Progenitor cell of endocrine pancreas (in vitro differentiated cells): Measurements from ENCODE around the gene SIAH3. TPM values are rescaled to one million over a fixed set of nuclear protein-coding genes. Genes with fewer than 3 reads are reported as not detected.

ENCODE experiments used
- DNase-seq: peaks from one replicate; pipeline ENCODE4 v3.0.0; 2021; ENCODE audit warnings: low spot score; ENCODE audit not compliant: unreplicated experiment
- H3K27ac Mint-ChIP-seq: 2 replicates; pipeline ENCODE4 v1.8.0; 2021; ENCODE audit warnings: mild to moderate bottlenecking, moderate library complexity, mixed read lengths
- H3K27me3 Mint-ChIP-seq: 2 replicates; pipeline ENCODE4 v1.8.0; 2021; ENCODE audit warnings: mixed read lengths
- H3K36me3 Mint-ChIP-seq: 2 replicates; pipeline ENCODE4 v1.8.0; 2022; ENCODE audit warnings: mixed read lengths; ENCODE audit not compliant: insufficient read depth
- H3K4me1 Mint-ChIP-seq: 2 replicates; pipeline ENCODE4 v1.8.0; 2021; ENCODE audit warnings: low read depth, mixed read lengths
- H3K4me3 Mint-ChIP-seq: 2 replicates; pipeline ENCODE4 v1.8.0; 2021; ENCODE audit warnings: low read depth, mild to moderate bottlenecking, moderate library complexity, mixed read lengths
- H3K9me3 Mint-ChIP-seq: 2 replicates; pipeline ENCODE4 v1.8.0; 2021; ENCODE audit warnings: low read depth, mixed read lengths
- total RNA-seq: library from RNA; stranded (reverse); gene quantifications from 2 replicates; pipeline ENCODE4 v1.2.1, GENCODE V29; 2021
- TF ChIP-seq, protein P1 (sequence below): fragments of 200-600 bp; sonication (generic); IDR thresholded peaks from one replicate; pipeline ENCODE4 v1.5.0; 2021; ENCODE audit warnings: antibody characterized with exemption, mild to moderate bottlenecking; ENCODE audit not compliant: unreplicated experiment

SIAH3 gene
- total RNA-seq, 1 donor from 2014 or later, result not detected

DNA sequence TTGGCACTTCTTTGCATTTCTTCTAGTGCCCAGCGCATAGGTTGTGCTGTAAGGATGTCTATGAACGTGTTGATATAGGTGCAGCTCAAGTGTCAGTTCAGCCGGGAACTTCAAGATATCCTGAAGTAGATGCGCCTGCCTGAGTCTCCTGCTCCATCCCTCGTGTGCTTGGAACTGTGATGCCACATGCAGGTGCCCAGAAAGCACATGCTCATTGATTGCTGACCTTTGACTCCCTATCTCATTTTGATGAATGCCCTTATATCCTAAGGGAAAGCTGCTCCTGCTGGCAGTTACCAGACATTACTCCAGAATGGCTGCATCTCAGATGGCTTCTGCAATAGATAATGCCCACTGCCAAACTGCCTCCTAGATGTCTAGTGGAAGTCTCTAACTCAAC lies 108.6 kb downstream of the SIAH3 start:
- H3K27ac Mint-ChIP-seq, result no peak overlapping the region
- H3K4me3 Mint-ChIP-seq, result no peak overlapping the region
- H3K4me1 Mint-ChIP-seq, result no peaks in the 10 kb centered on the region
- H3K9me3 Mint-ChIP-seq, result no peaks in the 10 kb centered on the region
- no peaks in the 10 kb centered on the region for H3K36me3 Mint-ChIP-seq
- DNase-seq, result no peak
- TF ChIP-seq, protein P1, sequence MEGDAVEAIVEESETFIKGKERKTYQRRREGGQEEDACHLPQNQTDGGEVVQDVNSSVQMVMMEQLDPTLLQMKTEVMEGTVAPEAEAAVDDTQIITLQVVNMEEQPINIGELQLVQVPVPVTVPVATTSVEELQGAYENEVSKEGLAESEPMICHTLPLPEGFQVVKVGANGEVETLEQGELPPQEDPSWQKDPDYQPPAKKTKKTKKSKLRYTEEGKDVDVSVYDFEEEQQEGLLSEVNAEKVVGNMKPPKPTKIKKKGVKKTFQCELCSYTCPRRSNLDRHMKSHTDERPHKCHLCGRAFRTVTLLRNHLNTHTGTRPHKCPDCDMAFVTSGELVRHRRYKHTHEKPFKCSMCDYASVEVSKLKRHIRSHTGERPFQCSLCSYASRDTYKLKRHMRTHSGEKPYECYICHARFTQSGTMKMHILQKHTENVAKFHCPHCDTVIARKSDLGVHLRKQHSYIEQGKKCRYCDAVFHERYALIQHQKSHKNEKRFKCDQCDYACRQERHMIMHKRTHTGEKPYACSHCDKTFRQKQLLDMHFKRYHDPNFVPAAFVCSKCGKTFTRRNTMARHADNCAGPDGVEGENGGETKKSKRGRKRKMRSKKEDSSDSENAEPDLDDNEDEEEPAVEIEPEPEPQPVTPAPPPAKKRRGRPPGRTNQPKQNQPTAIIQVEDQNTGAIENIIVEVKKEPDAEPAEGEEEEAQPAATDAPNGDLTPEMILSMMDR, result no peak
- peaks cover under 1% of the 10 kb centered on the region for H3K27me3 Mint-ChIP-seq

DNA sequence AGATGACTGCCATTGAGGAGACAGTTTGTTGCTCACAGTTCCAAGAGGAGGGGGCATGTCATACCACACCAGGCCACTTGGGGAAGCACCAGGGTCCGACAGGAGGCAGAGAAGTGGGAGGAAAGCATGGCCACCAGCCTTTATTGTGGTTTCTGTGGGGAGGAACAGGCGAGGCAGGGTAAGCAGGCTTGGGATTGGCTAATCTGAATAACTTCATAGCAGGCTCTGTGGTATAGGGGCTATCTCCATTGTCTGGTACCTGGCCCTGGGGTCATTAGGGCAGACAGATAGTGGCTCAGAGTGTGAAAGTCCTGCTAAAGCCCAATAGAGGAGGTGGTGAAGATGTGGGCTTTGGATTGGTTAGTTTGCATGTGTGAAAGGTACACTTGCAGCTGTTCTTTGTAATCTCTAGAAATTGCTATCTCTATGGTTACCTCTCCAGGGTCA lies 114.0 kb downstream of the SIAH3 start:
- H3K27ac Mint-ChIP-seq, result peak overlapping the region; percentile 84
- no peaks in the 10 kb centered on the region for H3K9me3 Mint-ChIP-seq
- peaks cover 11% of the 10 kb centered on the region for H3K27me3 Mint-ChIP-seq
- no peaks in the 10 kb centered on the region for H3K4me1 Mint-ChIP-seq
- DNase-seq, result no peak
- no peaks in the 10 kb centered on the region for H3K36me3 Mint-ChIP-seq
- TF ChIP-seq, protein P1, result peak; percentile 33
- no peak overlapping the region for H3K4me3 Mint-ChIP-seq

DNA sequence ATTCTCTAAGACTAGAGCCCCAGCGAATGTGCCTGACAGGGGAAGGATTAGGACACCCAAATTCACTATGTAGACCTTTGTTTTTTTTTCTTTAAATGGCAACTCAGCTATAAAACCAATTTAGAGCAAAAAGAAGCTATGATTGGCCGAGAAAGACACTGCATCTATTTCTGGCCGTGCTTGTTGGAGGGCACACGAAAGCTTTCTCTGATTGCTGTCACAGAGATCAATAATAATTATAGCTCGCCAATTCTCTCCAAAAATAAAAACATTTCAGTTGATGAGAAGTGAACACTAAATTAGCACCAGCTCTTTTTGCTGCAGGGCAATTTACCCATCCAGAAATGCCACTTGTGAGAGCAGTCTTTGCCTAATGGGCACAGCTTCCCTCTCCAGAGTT lies 118.2 kb downstream of the SIAH3 start:
- no peak for DNase-seq
- TF ChIP-seq, protein P1, result no peak
- Mint-ChIP-seq H3K9me3 (no peaks in the 10 kb centered on the region), H3K36me3 (no peaks in the 10 kb centered on the region), H3K4me3 (no peak overlapping the region), H3K4me1 (peaks cover 4% of the 10 kb centered on the region), H3K27ac (no peak overlapping the region), H3K27me3 (peaks cover 16% of the 10 kb centered on the region)

DNA sequence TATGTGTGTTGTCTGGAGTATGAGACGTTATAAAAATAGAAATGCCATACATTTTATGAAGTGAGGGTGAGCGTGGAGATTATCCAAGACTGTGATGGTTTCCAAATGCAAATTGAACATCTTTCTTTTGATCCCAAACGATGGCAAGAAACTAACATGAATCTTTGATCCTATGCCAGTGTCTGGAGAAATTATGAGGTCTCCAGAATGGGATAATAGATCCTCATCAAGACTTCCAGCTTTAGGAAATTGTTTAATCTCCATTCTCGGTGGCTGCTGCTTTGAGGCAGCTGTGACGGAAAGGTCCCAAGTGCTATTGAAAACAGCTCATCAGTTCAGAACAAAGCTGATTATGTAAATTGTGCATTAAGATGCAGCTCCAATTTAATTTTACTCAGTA lies 118.6 kb downstream of the SIAH3 start:
- Mint-ChIP-seq H3K27ac (no peak overlapping the region), H3K4me1 (peaks cover 4% of the 10 kb centered on the region), H3K4me3 (no peak overlapping the region), H3K27me3 (peaks cover 16% of the 10 kb centered on the region), H3K9me3 (no peaks in the 10 kb centered on the region), H3K36me3 (no peaks in the 10 kb centered on the region)
- DNase-seq, result no peak
- TF ChIP-seq, protein P1, result no peak

DNA sequence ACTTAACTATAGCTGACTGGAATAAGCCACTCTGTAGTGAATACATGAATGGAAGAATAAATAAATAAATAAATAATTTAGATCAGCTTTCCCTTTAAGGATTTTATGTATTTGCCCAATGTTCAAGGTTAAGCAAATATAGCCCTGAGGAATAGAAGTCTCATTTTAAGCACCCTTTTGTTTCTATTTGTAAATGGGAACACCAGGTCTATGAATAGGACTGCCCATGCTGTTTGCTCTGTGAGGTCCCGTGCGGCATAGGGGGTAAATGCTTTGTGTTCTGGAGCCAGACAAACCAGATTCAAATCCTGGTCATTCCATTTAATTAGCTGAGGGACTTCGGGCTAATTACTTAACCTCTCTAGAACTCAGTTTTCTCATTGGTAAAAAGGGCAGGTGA lies 120.1 kb downstream of the SIAH3 start:
- no peak for DNase-seq
- Mint-ChIP-seq H3K36me3 (no peaks in the 10 kb centered on the region), H3K4me3 (no peak overlapping the region), H3K9me3 (no peaks in the 10 kb centered on the region), H3K27ac (no peak overlapping the region), H3K4me1 (peaks cover 4% of the 10 kb centered on the region), H3K27me3 (peaks cover 20% of the 10 kb centered on the region)
- TF ChIP-seq, protein P1, result no peak
